GM21447 (cell line): ENCODE results near the gene GPX5.
"Not testable (repeated sequence)": the region's sequence is repeated elsewhere in the genome, so short reads cannot be mapped to it uniquely, and the experiment has no call there.

Experiments
- ATAC-seq: cut with Tn5 transposase; IDR thresholded peaks from one replicate; pipeline ENCODE4 v1.9.1; 2021; ENCODE audit not compliant: unreplicated experiment

Gene GPX5, protein sequence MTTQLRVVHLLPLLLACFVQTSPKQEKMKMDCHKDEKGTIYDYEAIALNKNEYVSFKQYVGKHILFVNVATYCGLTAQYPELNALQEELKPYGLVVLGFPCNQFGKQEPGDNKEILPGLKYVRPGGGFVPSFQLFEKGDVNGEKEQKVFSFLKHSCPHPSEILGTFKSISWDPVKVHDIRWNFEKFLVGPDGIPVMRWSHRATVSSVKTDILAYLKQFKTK

DNA sequence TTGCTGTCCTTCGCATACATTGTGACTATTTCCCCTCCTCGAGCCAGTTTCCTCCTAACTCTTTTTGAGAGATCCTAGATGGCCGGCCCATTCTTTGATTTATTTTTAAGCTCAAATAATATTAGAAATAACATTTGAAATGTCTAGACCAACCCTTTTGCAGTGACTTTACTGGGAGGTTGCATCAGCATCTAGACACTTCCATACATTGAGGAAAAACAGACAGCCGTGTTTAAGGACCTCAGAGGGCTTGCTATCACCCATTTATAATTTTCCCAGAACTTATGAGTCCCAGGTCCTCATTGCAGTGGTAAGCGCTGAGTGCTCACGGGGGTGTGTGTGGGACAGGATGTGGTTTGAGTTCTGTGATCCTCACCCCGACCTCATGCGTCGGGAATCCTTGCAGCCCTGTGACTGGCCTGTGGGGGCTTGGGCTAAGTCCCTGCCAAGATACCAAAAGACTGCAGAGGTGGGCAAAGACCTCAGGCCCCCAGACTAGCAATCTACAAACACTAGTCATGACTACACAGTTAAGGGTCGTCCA, at the start of gene GPX5:
TSS of gene GPX5 (plus strand) at position 386 of the 544 bp plus-strand sequence. CDS start at position 519, 133 bp downstream.
- ATAC-seq = no peak

GRCh38 chr6:28478518-28478917, 47.2 kb upstream of the GPX5 start:
- no peak for ATAC-seq

DNA sequence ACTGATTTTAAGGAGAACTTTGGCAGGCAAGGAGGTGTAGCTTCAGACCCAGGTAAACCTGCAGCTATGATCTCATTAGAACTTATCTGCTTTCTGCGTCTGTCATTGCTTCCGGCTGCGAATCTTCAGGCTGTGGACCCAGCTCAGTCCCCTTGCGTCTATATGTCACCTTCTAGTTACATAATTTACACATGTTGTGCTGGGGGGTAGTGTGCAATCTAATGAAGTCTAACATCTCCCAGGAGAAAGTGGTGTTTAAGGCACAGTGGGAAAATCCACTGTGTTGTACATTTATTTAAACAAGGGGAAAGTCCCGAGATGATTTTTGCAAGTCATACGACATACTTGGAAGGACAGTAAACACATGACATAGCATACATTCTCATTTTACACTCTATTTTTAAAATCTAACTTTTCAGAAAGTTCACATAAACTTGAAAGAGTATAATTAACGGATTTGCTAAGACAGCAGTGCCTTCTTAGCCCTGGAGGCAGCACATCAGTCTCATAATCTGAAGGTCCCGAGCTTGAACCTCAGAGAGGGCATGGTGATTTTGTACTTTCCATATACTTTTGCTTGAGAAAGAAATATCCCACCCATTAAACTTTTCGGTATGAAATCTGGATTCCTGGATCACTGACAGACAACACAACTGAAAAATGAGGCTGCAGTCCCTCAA, 45.3 kb upstream of the GPX5 start:
- ATAC-seq = no peak

- ATAC-seq = no peak
These were observed 40.2 kb upstream of the GPX5 start for GRCh38 chr6:28485482-28485881.

DNA sequence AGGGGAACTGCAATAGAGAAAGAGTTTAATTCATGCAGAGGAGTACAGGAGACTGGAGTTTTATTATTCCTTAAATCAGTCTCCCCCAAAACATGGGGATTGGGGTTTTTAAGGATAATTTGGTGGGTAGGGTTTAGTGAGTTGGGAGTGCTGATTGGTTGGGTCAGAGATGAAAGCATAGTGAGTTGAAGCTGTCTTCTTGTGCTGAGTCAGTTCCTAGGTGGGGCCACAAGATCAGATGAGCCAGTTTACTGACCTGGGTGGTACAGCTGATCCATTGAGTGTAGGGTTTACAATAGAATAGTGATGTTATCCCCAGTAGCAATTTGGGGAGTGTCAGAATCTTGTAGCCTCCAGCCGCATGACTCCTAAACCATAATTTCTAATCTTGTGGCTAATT, 39.1 kb upstream of the GPX5 start:
- ATAC-seq = no peak

GRCh38 chr6:28486988-28487742, 38.5 kb upstream of the GPX5 start:
- no peak for ATAC-seq

GRCh38 chr6:28488916-28489365, 36.7 kb upstream of the GPX5 start:
- ATAC-seq = no peak

DNA sequence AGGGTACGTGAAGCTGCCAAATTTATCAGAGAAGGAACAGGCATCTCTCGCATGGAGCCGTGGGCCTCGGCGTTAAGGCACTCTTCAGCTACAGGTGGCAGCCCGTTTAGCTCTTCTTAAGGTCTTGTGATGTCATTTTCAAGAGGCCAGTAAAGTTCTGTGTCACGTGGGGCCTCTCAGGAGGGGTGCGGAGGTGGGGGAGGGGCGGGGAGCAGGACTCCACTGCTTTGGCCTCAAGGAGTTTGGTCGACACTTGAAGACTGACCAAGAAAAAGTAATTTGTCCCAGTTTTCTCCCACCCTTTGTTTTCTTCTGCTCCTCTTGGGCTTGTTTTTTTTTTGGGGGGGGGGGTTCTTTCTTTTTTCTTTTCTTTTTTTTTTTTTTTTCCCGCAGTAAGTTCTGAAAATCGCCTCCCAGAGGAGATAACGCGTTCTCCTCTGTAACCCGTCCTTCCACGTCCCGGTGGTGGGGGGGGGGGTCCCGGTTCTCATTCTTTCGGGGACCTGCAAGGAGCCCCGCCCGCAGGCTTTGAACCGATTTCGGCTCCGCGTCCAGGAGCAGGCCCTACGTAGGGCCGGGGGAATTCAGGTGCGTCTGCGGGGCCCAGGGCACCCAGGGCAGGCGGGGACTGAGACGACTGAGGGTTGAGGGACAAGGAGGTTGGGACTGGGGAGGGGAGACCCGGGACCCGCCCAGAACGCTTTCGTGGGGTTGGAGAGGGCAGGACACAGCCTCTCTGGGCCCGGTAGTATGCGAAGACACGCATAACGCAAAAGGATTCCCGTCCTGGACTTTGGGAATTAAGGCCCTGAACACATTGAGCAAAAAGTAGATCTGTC, 36.1 kb upstream of the GPX5 start:
- ATAC-seq = peak; percentile 70

- peak; percentile 24 for ATAC-seq
These were observed 35.3 kb upstream of the GPX5 start for GRCh38 chr6:28490205-28490890.

GRCh38 chr6:28491984-28492317, 33.7 kb upstream of the GPX5 start:
- ATAC-seq = no peak

DNA sequence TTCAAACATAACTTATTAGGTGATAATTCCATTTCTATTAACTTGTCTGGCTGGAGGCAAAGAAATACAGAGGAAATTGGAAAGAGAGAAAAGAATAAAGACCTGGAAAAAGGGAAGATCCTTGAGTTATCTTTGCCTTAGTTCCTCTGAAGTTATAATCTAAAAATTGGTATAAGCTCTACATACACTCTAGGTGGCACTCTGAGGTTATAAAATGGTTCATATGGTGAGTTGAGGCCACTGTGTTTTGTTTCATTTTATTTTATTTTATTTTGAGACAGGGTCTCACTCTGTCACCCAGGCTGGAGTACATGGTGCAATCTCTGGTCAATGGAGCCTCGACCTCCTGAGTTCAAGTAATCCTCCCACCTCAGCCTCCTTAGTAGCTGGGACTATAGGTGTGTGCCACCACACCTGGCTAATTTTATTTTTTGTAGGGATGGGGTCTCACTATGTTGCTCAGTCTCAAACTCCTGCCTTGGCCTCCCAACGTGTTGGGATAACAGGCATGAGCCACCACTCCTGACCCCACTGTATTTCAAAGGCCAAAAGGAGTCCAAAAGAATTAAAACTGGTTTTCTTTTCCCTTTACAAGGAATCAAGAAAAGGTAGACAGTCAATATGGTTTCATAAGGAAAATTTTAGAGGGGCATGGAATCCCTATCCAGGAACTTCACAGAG, 29.4 kb upstream of the GPX5 start:
- ATAC-seq = no peak

DNA sequence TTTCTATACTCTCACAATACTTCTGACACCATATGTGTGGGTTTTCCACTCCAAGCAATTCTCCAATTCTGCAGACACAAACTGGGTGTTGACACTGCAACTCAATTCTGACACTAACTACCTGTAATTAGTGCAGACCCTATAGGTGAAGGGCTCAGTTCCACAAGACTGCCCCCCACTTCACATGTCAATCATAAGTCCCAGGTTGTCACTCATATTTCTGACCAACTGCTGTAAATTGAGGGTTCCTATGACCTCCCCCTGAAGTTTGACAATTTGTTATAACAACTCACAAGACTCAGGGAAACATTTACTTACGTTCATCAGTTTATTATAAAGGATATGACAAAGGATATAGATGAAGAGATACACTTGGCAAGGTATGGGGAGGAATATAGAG, 28.4 kb upstream of the GPX5 start:
- no peak for ATAC-seq

- no peak for ATAC-seq
These were observed 27.8 kb upstream of the GPX5 start for GRCh38 chr6:28497893-28498292.

GRCh38 chr6:28501259-28501658, 24.4 kb upstream of the GPX5 start:
- ATAC-seq = no peak

DNA sequence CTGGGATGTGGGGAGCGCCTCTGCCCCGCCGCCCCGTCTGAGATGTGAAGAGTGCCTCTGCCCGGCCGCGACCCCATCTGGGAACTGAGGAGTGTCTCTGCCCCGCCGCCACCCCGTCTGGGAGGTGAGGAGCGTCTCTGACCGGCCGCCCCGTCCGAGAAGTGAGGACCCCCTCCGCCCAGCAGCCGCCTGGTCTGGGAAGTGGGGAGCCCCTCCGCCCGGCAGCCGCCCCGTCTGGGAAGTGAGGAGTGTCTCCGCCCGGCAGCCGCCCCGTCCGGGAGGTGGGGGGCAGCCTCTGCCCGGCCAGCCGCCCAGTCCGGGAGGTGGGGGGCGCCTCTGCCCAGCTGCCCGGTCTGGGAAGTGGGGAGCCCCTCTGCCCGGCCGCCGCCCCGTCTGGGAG, 23.5 kb upstream of the GPX5 start:
- not testable (repeated sequence) for ATAC-seq

GRCh38 chr6:28502709-28503305, 22.9 kb upstream of the GPX5 start:
- not testable (repeated sequence) for ATAC-seq

- no peak for ATAC-seq
These were observed 19.9 kb upstream of the GPX5 start for GRCh38 chr6:28505733-28506132.

DNA sequence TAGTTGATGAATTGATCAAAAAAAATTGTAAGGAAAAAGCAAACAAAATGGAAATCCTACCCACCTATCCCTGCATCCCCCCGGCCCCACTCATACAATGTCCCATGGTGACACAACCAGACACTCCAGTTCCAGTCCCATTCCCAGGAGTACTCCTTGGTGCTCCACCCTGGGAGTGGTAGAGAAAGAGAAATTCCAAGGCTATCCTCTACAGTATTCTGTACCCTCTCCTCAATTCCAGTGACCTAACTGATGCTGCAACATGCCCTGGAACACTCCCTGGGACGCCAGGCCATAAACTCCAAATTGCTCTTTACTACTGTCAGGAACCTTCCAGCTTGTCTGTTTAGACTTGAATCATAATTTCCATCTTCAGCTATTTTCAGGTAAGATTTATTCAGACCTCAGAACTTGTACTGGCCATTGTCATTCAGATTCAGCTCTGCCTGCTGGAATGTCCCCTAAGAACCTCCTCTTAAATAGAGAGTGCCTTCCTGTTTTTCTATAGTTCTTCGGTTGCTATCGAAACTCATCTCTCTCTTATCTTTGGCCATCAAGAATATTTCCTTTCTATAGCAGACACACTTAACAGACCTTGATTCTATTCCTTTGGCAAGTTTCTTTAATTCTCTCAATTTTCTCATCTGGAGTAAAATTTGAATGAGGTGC, 18.7 kb upstream of the GPX5 start:
- ATAC-seq = no peak
